ENCODE results near the gene CYP1A2.

The CYP1A2 gene

GRCh38 chr15:74790080-74790916 is 41.7 kb downstream of the CYP1A2 start:
- Histone ChIP-seq H2AFZ (ENCODE audit: low read depth) (no peak overlapping the region), H3K27ac (peak overlapping the region; percentile 77), H3K36me3 (ENCODE audit: insufficient read depth) (no peaks in the 10 kb centered on the region), H3K27me3 (ENCODE audit: insufficient read depth, low read depth) (no peaks in the 10 kb centered on the region), H3K79me2 (ENCODE audit: insufficient read depth, low read depth) (peaks cover 85% of the 10 kb centered on the region), H3K9ac (peak overlapping the region; percentile 31; the same call in 1 of the 2 replicates), H3K4me3 (IDR thresholded peaks at IDR 0.05; ENCODE audit: insufficient read depth, low read depth, low read length) (no peak overlapping the region), H4K20me1 (ENCODE audit: insufficient read depth) (peaks cover 10% of the 10 kb centered on the region; the same call in 1 of the 2 replicates), H3K4me2 (peak overlapping the region; percentile 99), H3K4me1 (ENCODE audit: low read depth, poor library complexity, severe bottlenecking) (peaks cover 70% of the 10 kb centered on the region)
- TF ChIP-seq, protein P1, sequence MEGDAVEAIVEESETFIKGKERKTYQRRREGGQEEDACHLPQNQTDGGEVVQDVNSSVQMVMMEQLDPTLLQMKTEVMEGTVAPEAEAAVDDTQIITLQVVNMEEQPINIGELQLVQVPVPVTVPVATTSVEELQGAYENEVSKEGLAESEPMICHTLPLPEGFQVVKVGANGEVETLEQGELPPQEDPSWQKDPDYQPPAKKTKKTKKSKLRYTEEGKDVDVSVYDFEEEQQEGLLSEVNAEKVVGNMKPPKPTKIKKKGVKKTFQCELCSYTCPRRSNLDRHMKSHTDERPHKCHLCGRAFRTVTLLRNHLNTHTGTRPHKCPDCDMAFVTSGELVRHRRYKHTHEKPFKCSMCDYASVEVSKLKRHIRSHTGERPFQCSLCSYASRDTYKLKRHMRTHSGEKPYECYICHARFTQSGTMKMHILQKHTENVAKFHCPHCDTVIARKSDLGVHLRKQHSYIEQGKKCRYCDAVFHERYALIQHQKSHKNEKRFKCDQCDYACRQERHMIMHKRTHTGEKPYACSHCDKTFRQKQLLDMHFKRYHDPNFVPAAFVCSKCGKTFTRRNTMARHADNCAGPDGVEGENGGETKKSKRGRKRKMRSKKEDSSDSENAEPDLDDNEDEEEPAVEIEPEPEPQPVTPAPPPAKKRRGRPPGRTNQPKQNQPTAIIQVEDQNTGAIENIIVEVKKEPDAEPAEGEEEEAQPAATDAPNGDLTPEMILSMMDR (conservative IDR thresholded peaks at IDR 0.05; ENCODE audit: low read depth, low read length) = no peak

DNA sequence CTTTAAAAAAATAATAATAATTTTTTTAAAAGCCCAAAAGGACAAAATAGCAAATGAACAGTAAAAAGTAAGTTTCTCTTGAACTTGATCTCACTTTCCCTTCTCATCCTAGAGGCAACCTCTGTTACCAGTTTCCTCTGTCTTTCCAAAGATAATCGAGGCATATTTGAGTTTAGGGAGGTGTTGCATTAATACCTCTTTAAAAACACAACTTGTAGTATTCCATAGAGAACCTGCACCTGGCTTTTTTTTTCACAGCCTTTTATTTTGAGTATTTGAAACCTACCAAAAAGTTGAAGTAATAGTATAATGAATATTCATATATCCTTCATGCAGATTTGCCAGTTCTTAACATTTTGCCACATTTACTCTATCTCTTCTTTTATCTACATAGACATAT is 42.4 kb downstream of the CYP1A2 start:
- H4K20me1 ChIP-seq (ENCODE audit: insufficient read depth) = peaks cover 10% of the 10 kb centered on the region; the same call in 1 of the 2 replicates
- H3K9ac ChIP-seq = peak overlapping the region; percentile 31; the same call in 1 of the 2 replicates
- H3K4me1 ChIP-seq (ENCODE audit: low read depth, poor library complexity, severe bottlenecking) = peaks cover 67% of the 10 kb centered on the region
- H3K79me2 ChIP-seq (ENCODE audit: insufficient read depth, low read depth) = peaks cover 85% of the 10 kb centered on the region
- no peak overlapping the region for H3K4me3 ChIP-seq (IDR thresholded peaks at IDR 0.05; ENCODE audit: insufficient read depth, low read depth, low read length)
- TF ChIP-seq, protein P1 (conservative IDR thresholded peaks at IDR 0.05; ENCODE audit: low read depth, low read length) = no peak
- H3K36me3 ChIP-seq (ENCODE audit: insufficient read depth) = no peaks in the 10 kb centered on the region
- H3K4me2 ChIP-seq = peak overlapping the region; percentile 99
- H3K27ac ChIP-seq = peak overlapping the region; percentile 77; the same call in 1 of the 2 replicates
- H3K27me3 ChIP-seq (ENCODE audit: insufficient read depth, low read depth) = no peaks in the 10 kb centered on the region
- H2AFZ ChIP-seq (ENCODE audit: low read depth) = no peak overlapping the region

DNA sequence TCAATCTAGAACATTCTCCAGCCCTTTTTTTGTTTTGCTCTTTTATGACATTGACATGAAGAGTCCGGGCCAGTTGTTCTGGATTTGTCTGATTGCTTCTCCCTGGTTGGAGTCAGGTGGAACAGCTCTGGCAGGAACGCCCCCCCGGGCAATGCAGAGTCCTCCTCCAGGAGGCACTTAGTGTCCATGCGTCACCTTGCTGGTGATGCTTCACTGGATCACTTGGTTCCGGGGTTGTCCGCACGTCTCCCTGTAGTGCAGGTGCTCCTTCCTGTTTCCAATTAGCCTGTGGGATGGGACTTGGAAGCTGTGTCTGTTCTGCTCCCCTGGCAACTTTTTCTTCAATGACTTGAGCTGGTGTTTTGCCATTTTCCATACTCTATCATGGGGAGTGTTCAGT is 43.0 kb downstream of the CYP1A2 start:
- H3K4me3 ChIP-seq (IDR thresholded peaks at IDR 0.05; ENCODE audit: insufficient read depth, low read depth, low read length) = no peak overlapping the region
- H3K9ac ChIP-seq = no peak overlapping the region
- TF ChIP-seq, protein P1 (conservative IDR thresholded peaks at IDR 0.05; ENCODE audit: low read depth, low read length) = no peak
- no peak overlapping the region for H3K27ac ChIP-seq
- H3K27me3 ChIP-seq (ENCODE audit: insufficient read depth, low read depth) = no peaks in the 10 kb centered on the region
- no peak overlapping the region for H2AFZ ChIP-seq (ENCODE audit: low read depth)
- H4K20me1 ChIP-seq (ENCODE audit: insufficient read depth) = peaks cover 10% of the 10 kb centered on the region; the same call in 1 of the 2 replicates
- H3K79me2 ChIP-seq (ENCODE audit: insufficient read depth, low read depth) = peaks cover 85% of the 10 kb centered on the region
- peaks cover 61% of the 10 kb centered on the region for H3K4me1 ChIP-seq (ENCODE audit: low read depth, poor library complexity, severe bottlenecking)
- no peaks in the 10 kb centered on the region for H3K36me3 ChIP-seq (ENCODE audit: insufficient read depth)
- H3K4me2 ChIP-seq = peak overlapping the region; percentile 99; the same call in 1 of the 2 replicates

DNA sequence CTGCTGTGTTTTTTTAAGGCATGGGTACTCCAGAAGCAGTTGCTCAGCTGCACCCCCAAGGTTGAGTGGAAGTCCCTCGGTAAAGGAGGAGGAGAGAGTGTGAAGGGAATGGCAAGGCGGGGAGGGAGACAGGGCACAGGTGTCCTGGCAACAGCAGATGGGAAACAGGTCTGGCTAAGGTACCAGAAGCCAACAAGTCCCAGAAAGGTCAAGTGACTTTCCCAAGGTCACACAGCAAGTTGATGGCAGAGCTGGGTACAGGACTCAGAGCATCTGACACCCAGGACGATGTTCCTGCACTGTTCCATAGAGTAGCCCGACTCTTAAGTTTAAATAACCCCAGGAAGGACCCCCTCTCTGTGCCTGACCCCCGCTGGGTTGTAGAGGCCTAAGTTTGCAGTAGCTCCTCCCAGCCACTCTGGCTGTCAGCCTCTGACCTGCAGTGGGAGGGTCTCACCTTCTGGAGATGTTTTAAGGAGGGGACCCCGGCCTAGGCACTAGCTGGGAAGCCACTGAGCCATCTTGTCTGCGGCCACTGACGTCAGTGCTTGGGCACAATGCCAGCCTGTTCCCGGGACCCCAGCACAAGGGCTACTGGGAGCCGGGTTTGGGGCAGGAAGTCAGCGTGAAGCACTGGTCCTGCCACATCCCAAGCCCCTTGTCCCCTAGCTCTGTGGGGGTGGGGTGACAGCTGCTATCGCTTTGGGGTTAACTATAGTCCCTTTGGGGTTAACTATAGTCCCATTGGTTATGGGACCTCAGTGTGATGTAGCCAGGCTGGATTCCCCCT is 43.8 kb downstream of the CYP1A2 start:
- Histone ChIP-seq H3K9ac (no peak overlapping the region), H3K4me3 (IDR thresholded peaks at IDR 0.05; ENCODE audit: insufficient read depth, low read depth, low read length) (no peak overlapping the region), H3K36me3 (ENCODE audit: insufficient read depth) (no peaks in the 10 kb centered on the region), H3K4me1 (ENCODE audit: low read depth, poor library complexity, severe bottlenecking) (peaks cover 53% of the 10 kb centered on the region), H3K4me2 (no peak overlapping the region), H3K27me3 (ENCODE audit: insufficient read depth, low read depth) (no peaks in the 10 kb centered on the region), H3K27ac (no peak overlapping the region), H3K79me2 (ENCODE audit: insufficient read depth, low read depth) (peaks cover 85% of the 10 kb centered on the region), H4K20me1 (ENCODE audit: insufficient read depth) (peaks cover 10% of the 10 kb centered on the region; the same call in 1 of the 2 replicates), H2AFZ (ENCODE audit: low read depth) (no peak overlapping the region)
- TF ChIP-seq, protein P1 (conservative IDR thresholded peaks at IDR 0.05; ENCODE audit: low read depth, low read length) = no peak
